SK-N-MC (cell line): Measurements from ENCODE around the gene ZP1.

Experiments
- FOXP2 ChIP-seq: optimal IDR thresholded peaks from 2 replicates; pipeline ENCODE3; 2011; ENCODE audit warnings: mild to moderate bottlenecking, moderate library complexity; ENCODE audit not compliant: insufficient read depth; ENCODE audit errors: extremely low read length, control extremely low read depth
- POLR2AphosphoS5 ChIP-seq: IDR thresholded peaks from 2 replicates; pipeline ENCODE4 v1.6.1; 2012; ENCODE audit warnings: mild to moderate bottlenecking, low read depth, low read length, borderline replicate concordance

- TF ChIP-seq POLR2AphosphoS5 = no peak
- TF ChIP-seq FOXP2 = no peak
Measured at GRCh38 chr11:60880643-60881282, 13.4 kb downstream of the ZP1 start.
